Activated T-cell treated with anti-CD3 and anti-CD28 coated beads for 24 hours (primary cell): ENCODE results near the gene CBFA2T3.

ENCODE experiments used
- DNase-seq: peaks from one replicate; pipeline ENCODE4 v3.0.0-alpha.2; 2020; ENCODE audit warnings: low read depth

The CBFA2T3 gene

GRCh38 chr16:88839745-88840599 is 137.0 kb downstream of the CBFA2T3 start:
- DNase-seq = no peak

DNA sequence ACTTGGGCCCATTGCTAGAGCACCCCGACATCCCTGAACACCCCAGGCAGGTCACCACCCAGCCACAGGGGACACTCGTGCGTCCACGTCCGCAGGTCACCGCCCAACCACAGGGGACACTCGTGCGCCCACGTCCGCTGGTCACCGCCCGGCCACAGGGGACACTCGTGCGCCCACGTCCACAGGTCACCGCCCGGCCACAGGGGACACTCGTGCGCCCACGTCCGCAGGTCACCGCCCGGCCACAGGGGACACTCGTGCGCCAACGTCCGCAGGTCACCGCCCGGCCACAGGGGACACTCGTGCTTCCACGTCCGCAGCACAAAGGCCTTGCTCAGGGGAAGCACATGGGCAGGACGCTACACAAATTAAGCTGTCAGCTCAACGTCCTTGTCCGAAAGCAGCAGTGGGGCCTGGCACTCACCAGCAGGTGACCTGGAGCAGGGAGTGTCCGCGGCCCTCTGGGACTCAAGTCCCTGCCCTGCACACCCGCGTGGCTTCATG is 137.9 kb downstream of the CBFA2T3 start:
- DNase-seq = no peak

- no peak for DNase-seq
Observed at GRCh38 chr16:88838566-88838965, 138.4 kb downstream of the CBFA2T3 start.

GRCh38 chr16:88837806-88838205 is 139.2 kb downstream of the CBFA2T3 start:
- no peak for DNase-seq

DNA sequence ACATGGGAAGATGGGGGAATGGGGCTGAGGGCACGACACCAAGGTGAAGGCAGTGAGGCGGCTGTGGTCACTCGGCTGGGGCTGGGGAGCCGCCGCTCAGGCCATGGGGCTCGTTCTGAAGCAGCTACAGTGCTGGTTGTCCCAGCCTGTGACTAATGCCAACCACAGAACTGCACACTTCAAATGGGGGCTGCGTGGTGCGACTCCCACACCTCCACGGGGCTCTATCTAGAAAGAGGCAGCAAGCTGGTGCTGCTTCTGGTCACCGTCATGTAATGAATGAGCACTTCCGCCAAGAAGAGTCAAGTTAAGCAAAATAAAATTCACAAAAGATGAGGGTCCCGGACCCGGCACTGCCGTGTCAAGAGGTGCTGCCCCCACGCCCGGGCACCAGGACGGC is 140.2 kb downstream of the CBFA2T3 start:
- DNase-seq = no peak

DNA sequence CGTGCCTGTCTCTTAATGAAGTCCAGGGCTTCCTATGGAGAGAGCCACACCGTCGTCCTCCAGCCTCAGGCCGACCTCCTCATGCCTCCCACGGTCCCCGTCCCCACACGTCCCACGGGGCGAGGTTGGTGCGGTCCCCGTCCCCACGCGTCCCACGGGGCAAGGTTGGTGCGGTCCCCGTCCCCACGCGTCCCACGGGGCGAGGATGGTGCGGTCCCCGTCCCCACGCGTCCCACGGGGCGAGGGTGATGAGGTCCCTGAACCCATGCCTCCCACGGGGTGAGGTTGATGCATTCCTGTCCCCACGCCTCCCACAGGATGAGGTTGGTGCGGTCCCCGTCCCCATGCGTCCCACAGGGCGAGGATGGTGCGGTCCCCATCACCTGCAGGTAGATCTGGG is 141.2 kb downstream of the CBFA2T3 start:
- no peak for DNase-seq

DNA sequence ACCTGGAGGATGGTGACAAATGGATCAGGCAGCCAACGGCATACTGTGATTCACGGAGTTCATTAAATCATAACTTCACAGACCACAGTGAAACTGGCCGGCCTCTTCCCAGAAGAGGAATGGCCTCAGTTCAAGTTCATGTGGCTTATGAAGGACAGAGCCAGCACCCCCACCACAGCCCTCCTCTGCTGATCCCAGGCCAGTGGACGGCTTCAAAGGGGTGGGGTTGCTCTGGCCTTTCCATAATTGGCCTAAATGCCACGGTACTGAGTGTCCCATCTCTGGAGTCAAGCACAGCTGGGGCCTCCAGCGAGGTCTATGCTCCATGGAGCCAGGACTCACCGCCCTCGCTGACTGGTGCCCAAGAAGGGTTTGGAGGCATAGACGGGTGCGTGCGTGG is 141.6 kb downstream of the CBFA2T3 start:
- no peak for DNase-seq

- DNase-seq = no peak
Observed at GRCh38 chr16:88834670-88835069, 142.3 kb downstream of the CBFA2T3 start.

DNA sequence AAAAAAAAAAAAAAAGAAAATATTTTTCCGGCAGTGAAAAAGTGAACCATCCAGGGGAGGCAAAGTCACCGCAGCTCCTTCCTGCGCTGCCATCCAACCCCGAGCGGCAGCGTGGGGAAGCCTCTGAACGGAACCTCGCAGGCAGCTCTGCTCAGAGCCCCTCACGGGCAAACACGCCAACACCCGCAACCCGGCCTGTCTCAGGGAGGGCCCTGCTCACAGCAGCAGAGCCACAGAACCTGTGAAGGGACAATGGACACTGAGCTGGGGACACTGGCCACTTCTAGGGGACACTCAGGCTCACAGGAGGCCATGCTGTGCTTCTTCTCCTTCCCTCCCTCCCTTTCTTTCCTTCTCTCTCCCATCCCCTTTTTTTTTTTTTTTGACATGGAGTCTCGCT is 143.9 kb downstream of the CBFA2T3 start:
- DNase-seq = no peak

DNA sequence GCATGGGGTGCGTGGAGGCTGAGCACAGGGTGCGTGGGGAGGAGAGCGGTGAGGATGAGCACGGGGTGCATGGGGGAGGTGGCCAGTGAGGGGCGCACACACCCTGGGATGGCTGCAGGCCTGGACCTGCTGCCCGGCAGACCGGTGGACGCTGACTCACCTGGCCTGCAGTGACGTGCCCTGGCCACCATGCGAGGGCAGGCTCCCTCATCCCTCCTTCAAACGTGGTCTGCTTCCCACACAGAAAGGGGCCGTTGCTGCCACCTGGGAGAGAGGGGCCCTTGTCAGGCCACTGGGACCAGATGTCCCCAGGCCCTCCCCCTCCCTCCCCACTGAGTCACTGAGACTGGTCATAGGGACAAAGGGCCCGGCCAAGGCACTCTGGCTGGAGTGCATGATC is 145.2 kb downstream of the CBFA2T3 start:
- no peak for DNase-seq

- no peak for DNase-seq
Observed at GRCh38 chr16:88830783-88831182, 146.2 kb downstream of the CBFA2T3 start.

- DNase-seq = no peak
Observed at GRCh38 chr16:88830258-88830657, 146.7 kb downstream of the CBFA2T3 start.

- no peak for DNase-seq
Observed at GRCh38 chr16:88828711-88829110, 148.3 kb downstream of the CBFA2T3 start.

- DNase-seq = no peak
Observed at GRCh38 chr16:88827727-88828126, 149.3 kb downstream of the CBFA2T3 start.

- DNase-seq = no peak
Observed at GRCh38 chr16:88826070-88826840, 150.8 kb downstream of the CBFA2T3 start.

GRCh38 chr16:88825146-88825545 is 151.9 kb downstream of the CBFA2T3 start:
- DNase-seq = no peak
